Uterus (tissue), 4 donors: ENCODE results near the gene TREML4. TPM values are rescaled to one million over a fixed set of nuclear protein-coding genes. Genes with fewer than 3 reads are reported as not detected.

ENCODE experiments used
- DNase-seq, 2 donors: peaks; one replicate each; pipeline ENCODE4 v3.0.0-alpha.2; 2019 to 2020
- H3K27ac ChIP-seq, 2 donors: fragments of 200-600 bp; sonication (generic); 1 replicate in 1 of 2; 2 replicates in 1 of 2; pipeline ENCODE4 v1.5.1; 2016 to 2018
- H3K27me3 ChIP-seq, 2 donors: fragments of 200-600 bp; sonication (generic); one replicate each; pipeline ENCODE4 v1.5.1; 2018 to 2019; ENCODE audit warnings: control low read depth in 1 of 2
- H3K36me3 ChIP-seq, 2 donors: fragments of 200-600 bp; sonication (generic); one replicate each; pipeline ENCODE4 v1.5.1; 2019; ENCODE audit warnings: control low read depth in 1 of 2
- H3K4me1 ChIP-seq, 2 donors: fragments of 200-600 bp; sonication (generic); one replicate each; pipeline ENCODE4 v1.5.1; 2018 to 2019; ENCODE audit warnings: control low read depth in 1 of 2
- H3K4me3 ChIP-seq, 2 donors: fragments of 200-600 bp; sonication (generic); 1 replicate in 1 of 2; 2 replicates in 1 of 2; pipeline ENCODE4 v1.5.1; 2018 to 2019; ENCODE audit warnings: mild to moderate bottlenecking in 1 of 2
- H3K9me3 ChIP-seq, 2 donors: fragments of 200-600 bp; sonication (generic); one replicate each; pipeline ENCODE4 v1.5.1; 2019; ENCODE audit warnings: control low read depth in 1 of 2
- CTCF ChIP-seq, 4 experiments: fragments of 200-600 bp in 2 of 4; fragments of 450-650 bp in 2 of 4; sonication (generic) in 2 of 4; IDR thresholded peaks; one replicate each; pipeline ENCODE4 v1.5.1; 2016 to 2019; ENCODE audit warnings: antibody characterized with exemption in 4 of 4, mild to moderate bottlenecking in 2 of 4, moderate library complexity in 1 of 4
- POLR2A ChIP-seq, 2 donors: fragments of 450-650 bp; IDR thresholded peaks; one replicate each; pipeline ENCODE4 v1.6.1; 2016; ENCODE audit warnings: antibody characterized with exemption in 2 of 2, mild to moderate bottlenecking in 1 of 2, moderate library complexity in 1 of 2
- intact Hi-C: fragments of 100-400 bp; cut with DNase I; formaldehyde crosslinking; loops from one replicate; pipeline ENCODE4 v1.15.1; 2023; ENCODE audit warnings: low total_unique reads
- total RNA-seq, 4 donors: library from RNA; depleted of rRNA in 3 of 4; stranded (reverse); fragments of >200 nt in 3 of 4; gene quantifications; one replicate each; pipeline versions ENCODE4 v1.1.0 to v1.2.4, GENCODE V29; 2014 to 2023
- donor health status: DM: yes; HTN: yes; CAD: no.

TREML4 gene
- total RNA-seq, 4 donors from 2014 or later: not detected

GRCh38 chr6:41269716-41270115 is 41.6 kb downstream of the TREML4 start:
- H3K9me3 ChIP-seq: no peaks in the 10 kb centered on the region
- no peaks in the 10 kb centered on the region for H3K27me3 ChIP-seq
- intact Hi-C loops: no loop called here

DNA sequence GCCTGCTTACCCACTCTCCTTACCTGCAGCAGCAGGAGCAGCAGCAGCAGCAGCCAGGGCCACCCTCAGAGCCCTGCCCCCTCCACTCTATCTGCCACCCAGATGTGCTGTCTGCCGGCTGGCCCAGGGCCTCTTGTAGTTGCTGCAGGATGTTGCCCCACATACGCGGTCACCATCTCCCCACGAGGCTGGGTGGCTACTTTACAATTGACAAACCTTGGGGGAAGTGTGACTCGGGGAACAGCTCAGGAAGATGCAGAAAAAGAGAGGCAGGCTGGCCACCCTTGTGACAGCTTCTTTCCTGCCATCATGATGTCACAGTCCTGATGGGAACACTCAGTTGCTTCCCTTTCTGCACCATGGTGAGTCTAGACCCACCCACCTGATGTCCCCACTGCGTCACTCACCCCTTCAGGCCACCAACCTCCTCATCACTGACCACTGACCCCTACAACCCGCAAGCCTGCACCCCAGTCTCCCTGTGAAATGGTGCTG is 43.8 kb downstream of the TREML4 start:
- TF ChIP-seq POLR2A (IDR thresholded peaks at IDR 0.05) (no peak), CTCF (IDR thresholded peaks at IDR 0.05) (no peak)
- H3K27me3 ChIP-seq: no peaks in the 10 kb centered on the region
- no peaks in the 10 kb centered on the region for H3K36me3 ChIP-seq
- H3K27ac ChIP-seq: no peak overlapping the region
- no peak overlapping the region for H3K4me3 ChIP-seq
- no peaks in the 10 kb centered on the region for H3K9me3 ChIP-seq
- no peaks in the 10 kb centered on the region for H3K4me1 ChIP-seq
- intact Hi-C loops: no loop called here
- no peak for DNase-seq

More at GRCh38 chr6:41269716-41270115, 41.6 kb downstream of the TREML4 start:
- DNase-seq: no peak
- Histone ChIP-seq H3K4me3 (no peak overlapping the region), H3K4me1 (no peaks in the 10 kb centered on the region), H3K27ac (no peak overlapping the region), H3K36me3 (no peaks in the 10 kb centered on the region)
- no peak for TF ChIP-seq CTCF (IDR thresholded peaks at IDR 0.05)
- no peak for TF ChIP-seq POLR2A (IDR thresholded peaks at IDR 0.05)

GRCh38 chr6:41272591-41273240 is 44.6 kb downstream of the TREML4 start:
- no peak overlapping the region for H3K4me3 ChIP-seq
- intact Hi-C loops: no loop called here
- no peaks in the 10 kb centered on the region for H3K27me3 ChIP-seq
- no peak for TF ChIP-seq POLR2A (IDR thresholded peaks at IDR 0.05)
- TF ChIP-seq CTCF (IDR thresholded peaks at IDR 0.05): no peak
- no peaks in the 10 kb centered on the region for H3K9me3 ChIP-seq
- no peak overlapping the region for H3K27ac ChIP-seq
- no peak for DNase-seq
- no peaks in the 10 kb centered on the region for H3K36me3 ChIP-seq
- H3K4me1 ChIP-seq: no peaks in the 10 kb centered on the region

DNA sequence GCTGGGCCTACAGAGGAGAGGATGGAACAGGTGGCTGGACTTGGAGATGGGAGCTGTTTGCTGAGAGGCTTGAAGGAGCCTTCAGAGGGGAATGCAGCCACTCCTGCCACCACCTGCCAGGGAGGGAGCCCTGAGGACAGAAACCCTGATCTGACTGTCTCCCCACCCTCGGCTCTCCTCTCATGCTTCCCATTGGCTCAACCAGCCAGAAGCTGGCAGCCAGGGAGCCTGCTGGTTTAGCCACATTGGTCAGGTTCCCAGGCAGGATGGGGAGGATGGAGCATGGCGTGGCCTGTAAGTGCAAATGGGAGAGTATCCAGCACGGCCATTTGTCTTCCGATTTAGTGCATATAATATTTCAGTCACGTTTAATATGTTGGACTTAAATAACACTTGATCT is 45.6 kb downstream of the TREML4 start:
- Histone ChIP-seq H3K9me3 (no peaks in the 10 kb centered on the region), H3K27ac (no peak overlapping the region), H3K36me3 (no peaks in the 10 kb centered on the region), H3K4me1 (no peaks in the 10 kb centered on the region), H3K27me3 (no peaks in the 10 kb centered on the region), H3K4me3 (no peak overlapping the region)
- TF ChIP-seq CTCF (IDR thresholded peaks at IDR 0.05) (no peak), POLR2A (IDR thresholded peaks at IDR 0.05) (no peak)
- intact Hi-C loops: no loop called here
- no peak for DNase-seq

GRCh38 chr6:41274256-41274655 is 46.1 kb downstream of the TREML4 start:
- no peak overlapping the region for H3K27ac ChIP-seq
- no peaks in the 10 kb centered on the region for H3K27me3 ChIP-seq
- TF ChIP-seq CTCF (IDR thresholded peaks at IDR 0.05): no peak
- TF ChIP-seq POLR2A (IDR thresholded peaks at IDR 0.05): no peak
- no peaks in the 10 kb centered on the region for H3K36me3 ChIP-seq
- no peaks in the 10 kb centered on the region for H3K4me1 ChIP-seq
- intact Hi-C loops: no loop called here
- no peak overlapping the region for H3K4me3 ChIP-seq
- no peak for DNase-seq
- no peaks in the 10 kb centered on the region for H3K9me3 ChIP-seq
